Measurements from ENCODE around the gene TASOR.

The TASOR gene

DNA sequence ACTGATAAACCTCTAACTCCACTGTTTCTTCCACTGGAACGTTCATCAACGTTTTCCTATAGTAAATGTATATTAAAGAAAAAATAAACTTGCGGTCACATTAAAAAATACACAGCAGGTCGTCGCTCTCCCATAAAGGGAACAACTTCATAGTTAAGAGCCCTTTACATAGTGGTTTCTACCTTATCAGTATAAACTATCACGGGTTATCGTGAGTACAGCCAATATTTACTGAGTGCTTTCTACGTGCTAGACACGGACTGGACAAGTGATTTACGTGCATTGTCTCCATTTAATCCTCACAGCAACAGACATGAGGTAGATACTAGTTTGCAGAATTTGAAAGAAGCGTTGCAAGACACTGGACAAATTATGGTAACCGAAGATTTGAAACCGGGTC, 964 bp upstream of the TASOR start:
- Histone ChIP-seq H4K20me1 (0 out of 2 replicates have a peak, but pooled peaks cover 6% of the 10 kb centered on the region), H3K9ac (no peak overlapping the region), H3K27me3 (no peaks in the 10 kb centered on the region), H3K4me2 (no peak overlapping the region), H3K36me3 (peaks cover 6% of the 10 kb centered on the region; the same call in 1 of the 2 replicates), H3K4me3 (0 out of 2 replicates have a peak overlapping the region, but pooled peaks have one; percentile 95), H3K27ac (no peak overlapping the region), H3K4me1 (peaks cover 22% of the 10 kb centered on the region), H3K9me3 (peaks cover 18% of the 10 kb centered on the region)
- no peak for TF ChIP-seq Cebpa-rat (IDR thresholded peaks at IDR 0.05)

GRCh38 chr3:56682462-56683121, 473 bp downstream of the TASOR start:
- 0 out of 2 replicates have a peak, but pooled peaks cover 16% of the 10 kb centered on the region for H4K20me1 ChIP-seq
- H3K4me1 ChIP-seq: peaks cover 13% of the 10 kb centered on the region
- peaks cover 17% of the 10 kb centered on the region for H3K36me3 ChIP-seq

GRCh38 chr3:56681984-56682461, 1.0 kb downstream of the TASOR start:
- peaks cover 13% of the 10 kb centered on the region for H3K4me1 ChIP-seq
- no peak for TF ChIP-seq Cebpa-rat (IDR thresholded peaks at IDR 0.05)
- peak overlapping the region; percentile 99 for H3K9ac ChIP-seq
- peak overlapping the region; percentile 100 for H3K27ac ChIP-seq
- H3K4me2 ChIP-seq: peak overlapping the region; percentile 87
- no peaks in the 10 kb centered on the region for H3K27me3 ChIP-seq
- H3K4me3 ChIP-seq: peak overlapping the region; percentile 95
- peaks cover 19% of the 10 kb centered on the region; the same call in 1 of the 2 replicates for H4K20me1 ChIP-seq
- H3K36me3 ChIP-seq: peaks cover 17% of the 10 kb centered on the region
- peaks cover 27% of the 10 kb centered on the region for H3K9me3 ChIP-seq

More at GRCh38 chr3:56682462-56683121, 473 bp downstream of the TASOR start:
- H3K27me3 ChIP-seq: no peaks in the 10 kb centered on the region
- no peak for TF ChIP-seq Cebpa-rat (IDR thresholded peaks at IDR 0.05)
- peak overlapping the region; percentile 100 for H3K27ac ChIP-seq
- H3K4me3 ChIP-seq: peak overlapping the region; percentile 95
- peak overlapping the region; percentile 99 for H3K9ac ChIP-seq
- peaks cover 27% of the 10 kb centered on the region for H3K9me3 ChIP-seq
- H3K4me2 ChIP-seq: peak overlapping the region; percentile 87

GRCh38 chr3:56680054-56680580, 2.9 kb downstream of the TASOR start:
- Histone ChIP-seq H4K20me1 (peaks cover 36% of the 10 kb centered on the region; the same call in 1 of the 2 replicates), H3K4me1 (peaks cover 13% of the 10 kb centered on the region), H3K4me2 (no peak overlapping the region), H3K9me3 (peaks cover 27% of the 10 kb centered on the region), H3K27me3 (no peaks in the 10 kb centered on the region), H3K9ac (no peak overlapping the region), H3K4me3 (no peak overlapping the region), H3K36me3 (peaks cover 20% of the 10 kb centered on the region), H3K27ac (no peak overlapping the region)
- no peak for TF ChIP-seq Cebpa-rat (IDR thresholded peaks at IDR 0.05)

DNA sequence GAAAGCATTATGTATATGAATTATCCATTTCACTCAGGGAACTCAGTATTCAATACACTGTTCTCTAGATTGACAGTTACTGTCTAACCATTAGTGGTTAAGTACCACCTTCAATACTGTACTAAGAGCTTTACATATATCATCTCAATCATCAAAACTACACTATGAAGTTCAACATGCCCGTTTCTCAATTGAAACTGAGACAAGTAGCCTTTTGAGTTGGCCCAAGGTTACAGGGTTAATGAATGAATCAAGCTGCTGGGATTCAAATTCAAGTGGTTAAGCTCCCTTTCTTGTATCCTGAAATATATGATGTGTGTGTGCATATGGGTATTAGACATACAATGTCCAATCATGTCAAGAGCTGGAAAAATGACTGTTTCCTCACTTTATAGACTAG, 5.8 kb downstream of the TASOR start:
- Histone ChIP-seq H3K27me3 (no peaks in the 10 kb centered on the region), H3K4me1 (peaks cover 13% of the 10 kb centered on the region), H3K4me3 (no peak overlapping the region), H3K36me3 (peaks cover 42% of the 10 kb centered on the region), H3K4me2 (no peak overlapping the region), H4K20me1 (peaks cover 41% of the 10 kb centered on the region; the same call in 1 of the 2 replicates), H3K9ac (no peak overlapping the region), H3K27ac (no peak overlapping the region), H3K9me3 (peaks cover 17% of the 10 kb centered on the region; the same call in 1 of the 2 replicates)
- no peak for TF ChIP-seq Cebpa-rat (IDR thresholded peaks at IDR 0.05)

- Histone ChIP-seq H3K4me2 (no peak overlapping the region), H3K9ac (no peak overlapping the region), H3K9me3 (peaks cover 8% of the 10 kb centered on the region; the same call in 1 of the 2 replicates), H4K20me1 (peaks cover 35% of the 10 kb centered on the region; the same call in 1 of the 2 replicates), H3K4me3 (no peak overlapping the region), H3K27ac (no peak overlapping the region), H3K36me3 (peaks cover 58% of the 10 kb centered on the region), H3K27me3 (no peaks in the 10 kb centered on the region), H3K4me1 (no peaks in the 10 kb centered on the region)
- no peak for TF ChIP-seq Cebpa-rat (IDR thresholded peaks at IDR 0.05)
Measured at GRCh38 chr3:56673781-56674457, 9.1 kb downstream of the TASOR start.

- Histone ChIP-seq H3K4me3 (no peak overlapping the region), H4K20me1 (no peaks in the 10 kb centered on the region), H3K9me3 (no peaks in the 10 kb centered on the region), H3K36me3 (peaks cover 81% of the 10 kb centered on the region), H3K27ac (no peak overlapping the region), H3K27me3 (no peaks in the 10 kb centered on the region), H3K9ac (no peak overlapping the region), H3K4me2 (no peak overlapping the region), H3K4me1 (no peaks in the 10 kb centered on the region)
- TF ChIP-seq Cebpa-rat (IDR thresholded peaks at IDR 0.05): no peak
Measured at GRCh38 chr3:56667973-56668579, 15.0 kb downstream of the TASOR start.

GRCh38 chr3:56664823-56665222, 18.2 kb downstream of the TASOR start:
- no peaks in the 10 kb centered on the region for H3K9me3 ChIP-seq
- H3K4me2 ChIP-seq: no peak overlapping the region
- peaks cover 94% of the 10 kb centered on the region for H3K36me3 ChIP-seq
- no peak overlapping the region for H3K4me3 ChIP-seq
- no peak for TF ChIP-seq Cebpa-rat (IDR thresholded peaks at IDR 0.05)
- H3K4me1 ChIP-seq: no peaks in the 10 kb centered on the region
- H3K27me3 ChIP-seq: no peaks in the 10 kb centered on the region
- H3K27ac ChIP-seq: no peak overlapping the region
- no peak overlapping the region for H3K9ac ChIP-seq
- no peaks in the 10 kb centered on the region for H4K20me1 ChIP-seq

GRCh38 chr3:56655709-56656108, 27.4 kb downstream of the TASOR start:
- H3K9me3 ChIP-seq: peaks cover 8% of the 10 kb centered on the region
- no peak overlapping the region for H3K9ac ChIP-seq
- H3K27me3 ChIP-seq: no peaks in the 10 kb centered on the region
- no peak overlapping the region for H3K27ac ChIP-seq
- H3K36me3 ChIP-seq: peaks cover 97% of the 10 kb centered on the region
- H3K4me2 ChIP-seq: no peak overlapping the region
- H3K4me3 ChIP-seq: no peak overlapping the region
- H3K4me1 ChIP-seq: no peaks in the 10 kb centered on the region
- peaks cover 76% of the 10 kb centered on the region for H4K20me1 ChIP-seq
- TF ChIP-seq Cebpa-rat (IDR thresholded peaks at IDR 0.05): no peak
